Measurements from ENCODE around the gene ACSM3. TPM values are rescaled to one million over a fixed set of nuclear protein-coding genes. Genes with fewer than 3 reads are reported as not detected.

The ACSM3 gene
- total and polyA plus RNA-seq, 2 donors (not counting 3 experiments of a cell fraction or from before 2014, with no cell fraction given) = 23.7 to 37.3 TPM

GRCh38 chr16:20833086-20833485, 69.3 kb downstream of the ACSM3 start:
- CTCF ChIA-PET = interaction anchor here (0.9 kb wide), 1 partner anchor 10 kb away, joined by 4 read pairs; no protein-coding TSS in a partner anchor
- no peak overlapping the region for H3K9ac ChIP-seq (replicated peaks; ENCODE audit: extremely low read depth, insufficient read depth, low read length)
- no peaks in the 10 kb centered on the region for H3K9me1 ChIP-seq (replicated peaks; ENCODE audit: control insufficient read depth, extremely low read depth, insufficient read depth, low read length)
- BruUV-seq (replicated peaks) = no TSS peak
- TF ChIP-seq MYC (IDR thresholded peaks at IDR 0.05; ENCODE audit: low read depth, low read length) (no peak), FOS (IDR thresholded peaks at IDR 0.05; ENCODE audit: borderline replicate concordance, insufficient read depth, low read length) (no peak), EZH2 (IDR thresholded peaks at IDR 0.05; ENCODE audit: borderline replicate concordance, low read depth, low read length, severe bottlenecking) (no peak), GATA2 (IDR thresholded peaks at IDR 0.05; ENCODE audit: insufficient read depth, insufficient read length, low read depth, low read length) (no peak), MAX (IDR thresholded peaks at IDR 0.05; ENCODE audit: insufficient read depth, insufficient read length) (no peak), POLR2AphosphoS5 (IDR thresholded peaks at IDR 0.05; ENCODE audit: insufficient read depth, low read depth, low read length) (no peak), POLR2A (IDR thresholded peaks at IDR 0.05; ENCODE audit: low read depth, low read length) (no peak), JUN (IDR thresholded peaks at IDR 0.05; ENCODE audit: borderline replicate concordance, insufficient read depth, insufficient read length, low read depth) (no peak), CTCF (IDR thresholded peaks at IDR 0.05; ENCODE audit: extremely low read depth in 1 of 2, insufficient read depth in 1 of 2, low read depth in 1 of 2, low read length in 2 of 2) (no peak)
- POLR2A ChIA-PET = no interaction called here
- H4K20me1 ChIP-seq (replicated peaks; ENCODE audit: control insufficient read depth, extremely low read depth, insufficient read depth, low read length) = no peaks in the 10 kb centered on the region
- H3K4me2 ChIP-seq (ENCODE audit: insufficient read depth, low read length) = no peak overlapping the region
- no peak overlapping the region for H3K4me3 ChIP-seq (replicated peaks in 1 of 3; ENCODE audit: insufficient read depth in 1 of 3, low read depth in 1 of 3, low read length in 3 of 3)
- no peaks in the 10 kb centered on the region for H3K4me1 ChIP-seq (ENCODE audit: control insufficient read depth, extremely low read depth, insufficient read depth, low read length)
- dilution Hi-C loops (cut with MboI; ENCODE audit: extremely low pct_ligation_motif_present, low sequenced_read_pairs) (no loop called here), intact Hi-C loops (cut with micrococcal nuclease) (no loop called here)
- FAIRE-seq (no peak), DNase-seq (ENCODE audit: low read depth, low spot score) (no peak)
- H3K27ac ChIP-seq (ENCODE audit: insufficient read depth, low read depth, low read length) = no peak overlapping the region
- no peaks in the 10 kb centered on the region for H3K9me3 ChIP-seq (replicated peaks; ENCODE audit: control insufficient read depth, insufficient read depth, low read length)
- H3K79me2 ChIP-seq (ENCODE audit: control insufficient read depth, insufficient read depth, low read length) = no peaks in the 10 kb centered on the region
- peaks cover 0 to 7% of the 10 kb centered on the region in 2 experiments for H3K36me3 ChIP-seq (ENCODE audit: control insufficient read depth in 2 of 2, extremely low read depth in 1 of 2, insufficient read depth in 2 of 2, low read length in 2 of 2)
- no peak overlapping the region for H2AFZ ChIP-seq (ENCODE audit: low read depth, low read length)
- H3K27me3 ChIP-seq (ENCODE audit: control insufficient read depth in 2 of 2, insufficient read depth in 2 of 2, low read length in 2 of 2) = no peaks in the 10 kb centered on the region

All from endothelial cell of umbilical vein (primary cell).